K562 (cell line): ENCODE data around the gene SENP7. TPM values are rescaled to one million over a fixed set of nuclear protein-coding genes. Genes with fewer than 3 reads are reported as not detected.
A peak's percentile ranks its signal among the peaks of the same experiment; 100 is the strongest.

Experiments
- ATAC-seq: fragments of 200-7000 bp; cut with Tn5 transposase; 3 replicates; pipeline ENCODE4 v1.9.1; 2020; ENCODE audit warnings: moderate library complexity
- BruUV-seq: library from RNA; stranded (reverse); fragments of 400-500 nt; replicated peaks from 2 replicates; lab custom pipeline; 2021; lab: Mats Ljungman, UMichigan
- CTCF ChIA-PET: fragments of 300-600 bp; formaldehyde crosslinking; extraction: SDS; loops from one replicate; lab custom pipeline; 2021; ENCODE audit warnings: low intra/inter-chr PET ratio; lab: Yijun Ruan, JAX
- POLR2A ChIA-PET: fragments of 300-600, 350-650 bp; sonication (Branson Sonifier 250); formaldehyde crosslinking; extraction: SDS; loops from one replicate; lab custom pipeline; 2021; ENCODE audit warnings: antibody characterized with exemption, inconsistent platforms; lab: Yijun Ruan, JAX
- DNase-seq, 4 experiments: peaks; one replicate each; pipeline versions ENCODE4 v3.0.0 to v3.0.0-alpha.2; 2011 to 2018; ENCODE audit warnings: low spot score in 3 of 4, mixed read lengths in 3 of 4; ENCODE audit errors: extremely low read depth in 1 of 4
- FAIRE-seq: peaks from 2 replicates; lab custom pipeline; 2011; peaks lifted over from hg19 to GRCh38; lab: Jason Lieb, UNC
- H2AFZ ChIP-seq: 2 replicates; pipeline ENCODE4 v1.6.0; 2011; ENCODE audit warnings: low read depth, low read length, control low read depth, inconsistent platforms
- H3K27ac ChIP-seq: fragments of 200-600 bp; 3 replicates; pipeline ENCODE4 v1.8.0; 2011; ENCODE audit warnings: low read depth, mild to moderate bottlenecking, control low read depth, inconsistent platforms, low read length, moderate library complexity, mixed read lengths; ENCODE audit errors: extremely low read depth
- H3K27me3 ChIP-seq, 2 experiments: fragments of 300-600 bp in 1 of 2; 2 replicates in 1 of 2; 3 replicates in 1 of 2; pipeline versions ENCODE4 v1.6.0 to v1.8.0; 2011; ENCODE audit warnings: inconsistent platforms in 2 of 2, low read length in 2 of 2, mild to moderate bottlenecking in 1 of 2, mixed read lengths in 1 of 2, moderate library complexity in 1 of 2; ENCODE audit not compliant: control insufficient read depth in 2 of 2, insufficient read depth in 2 of 2
- H3K36me3 ChIP-seq: fragments of 300-600 bp; 3 replicates; pipeline ENCODE4 v1.8.0; 2011; ENCODE audit warnings: mild to moderate bottlenecking, low read length, inconsistent platforms; ENCODE audit not compliant: control insufficient read depth, insufficient read depth
- H3K4me1 ChIP-seq, 2 experiments: fragments of 200-600 bp in 1 of 2; replicated peaks in 1 of 2; 2 replicates in 1 of 2; 3 replicates in 1 of 2; pipeline versions ENCODE4 v1.5.1 to v1.8.0; 2011; ENCODE audit warnings: inconsistent platforms in 2 of 2, low read length in 2 of 2, mild to moderate bottlenecking in 1 of 2, mixed read lengths in 1 of 2, moderate library complexity in 1 of 2; ENCODE audit not compliant: control insufficient read depth in 2 of 2, insufficient read depth in 2 of 2
- H3K4me2 ChIP-seq: 2 replicates; pipeline ENCODE4 v1.6.1; 2011; ENCODE audit warnings: low read length, control low read depth, inconsistent platforms, mixed read lengths; ENCODE audit not compliant: insufficient read depth
- H3K4me3 ChIP-seq: fragments of 200-600 bp; sonication (generic), shearing (Covaris generic); 2 replicates; pipeline ENCODE4 v1.5.1; 2016; ENCODE audit warnings: control low read depth, inconsistent platforms
- H3K79me2 ChIP-seq: fragments of 200-600 bp; 3 replicates; pipeline ENCODE4 v1.8.0; 2011; ENCODE audit warnings: low read length, inconsistent platforms; ENCODE audit not compliant: control insufficient read depth, insufficient read depth
- H3K9ac ChIP-seq, 2 experiments: 2 replicates each; pipeline versions ENCODE4 v1.6.0 to v1.6.1; 2011; ENCODE audit warnings: low read depth in 2 of 2, low read length in 2 of 2, control low read depth in 1 of 2, inconsistent platforms in 1 of 2, mild to moderate bottlenecking in 1 of 2, mixed read lengths in 1 of 2; ENCODE audit not compliant: insufficient read depth in 1 of 2
- H3K9me1 ChIP-seq: one replicate; pipeline ENCODE4 v1.6.0; 2011; ENCODE audit warnings: inconsistent platforms, mild to moderate bottlenecking, low read length, moderate library complexity; ENCODE audit not compliant: control insufficient read depth, insufficient read depth
- H3K9me3 ChIP-seq: replicated peaks from 2 replicates; pipeline ENCODE4 v1.5.1; 2011; ENCODE audit warnings: low read depth, low read length, inconsistent platforms; ENCODE audit not compliant: control insufficient read depth, insufficient read depth
- H4K20me1 ChIP-seq: replicated peaks from 2 replicates; pipeline ENCODE4 v1.6.1; 2011; ENCODE audit warnings: low read length, inconsistent platforms, mixed read lengths; ENCODE audit not compliant: control insufficient read depth, insufficient read depth
- DIDO1 ChIP-seq: fragments of 450-650 bp; IDR thresholded peaks from 2 replicates; pipeline ENCODE4 v1.6.1; 2016; ENCODE audit warnings: low read depth, missing biosample characterization, missing genetic modification characterization
- FOS ChIP-seq: IDR thresholded peaks from 3 replicates; pipeline ENCODE4 v1.6.1; 2011; ENCODE audit not compliant: insufficient read length; ENCODE audit errors: extremely low read depth
- MAFF ChIP-seq: IDR thresholded peaks from 2 replicates; pipeline ENCODE4 v1.6.1; 2012; ENCODE audit warnings: low read length, improper control_type of control experiment
- MAZ ChIP-seq, 2 experiments: fragments of 450-650 bp in 1 of 2; sonication (generic) in 1 of 2; formaldehyde crosslinking; IDR thresholded peaks in 1 of 2; conservative IDR thresholded peaks in 1 of 2; 2 replicates each; pipeline versions ENCODE4 v1.4.0 to v1.5.0; 2020; ENCODE audit warnings: mild to moderate bottlenecking in 1 of 2, missing genetic modification reagents in 1 of 2
- WGBS: fragments of 100-300 bp; shearing (Covaris generic); methylation state at CpG from one replicate; pipeline ENCODE4 v1.1.6; 2016; ENCODE audit warnings: low coverage, mixed read lengths; ENCODE audit not compliant: insufficient coverage; ENCODE audit errors: missing lambda C conversion rate; 5-methylcytosine and 5-hydroxymethylcytosine counted together
- in situ Hi-C: fragments of 300-500 bp; cut with MboI; formaldehyde crosslinking; loops from 4 replicates; pipeline ENCODE4 v1.15.0; 2018; ENCODE audit warnings: inconsistent platforms, mixed read lengths
- intact Hi-C: fragments of 100-400 bp; cut with micrococcal nuclease; formaldehyde crosslinking; loops from 2 replicates; pipeline ENCODE4 v1.14.2; 2022
- polyA plus RNA-seq, 8 experiments: library from polyadenylated mRNA; depleted of rRNA in 4 of 8; stranded (reverse) in 5 of 8; unstranded in 3 of 8; fragments of >200 nt; fragmentation: Nextera tagmentation in 2 of 8; fragmentation: Illumina TruSeq in 1 of 8; extraction: Ambion mirVana in 2 of 8; extraction: Trizol in 1 of 8; gene quantifications; 2 replicates each; pipeline versions ENCODE4 v1.2.1 to v1.2.3, GENCODE V29; 2011 to 2014; ENCODE audit warnings: inconsistent platforms in 1 of 8, missing spikeins in 1 of 8
- total RNA-seq, 7 experiments: library from RNA; depleted of rRNA in 6 of 7; stranded (reverse); fragments of >200 nt in 6 of 7; fragmentation: Illumina TruSeq in 2 of 7; extraction: Trizol in 2 of 7; gene quantifications; 2 replicates each; pipeline versions ENCODE4 v1.2.1 to v1.2.3, GENCODE V29; 2011 to 2021; ENCODE audit warnings: low replicate concordance in 1 of 7
- TF ChIP-seq, protein P1 (sequence below): conservative IDR thresholded peaks from 2 replicates; pipeline ENCODE4 v1.6.1; 2011; ENCODE audit warnings: low read depth, mild to moderate bottlenecking, low read length; ENCODE audit not compliant: control insufficient read depth
- TF ChIP-seq, protein P2 (sequence below): fragments of 450-650 bp; formaldehyde crosslinking; conservative IDR thresholded peaks from 2 replicates; pipeline ENCODE4 v1.4.0; 2022; ENCODE audit warnings: mild to moderate bottlenecking, missing genetic modification characterization
- TF ChIP-seq, protein P3 (sequence below): IDR thresholded peaks from 3 replicates; pipeline ENCODE4 v1.6.1; 2011; ENCODE audit warnings: borderline replicate concordance, mild to moderate bottlenecking; ENCODE audit not compliant: insufficient read length, insufficient read depth
- TF ChIP-seq, protein P4 (sequence below): fragments of 450-650 bp; IDR thresholded peaks from 2 replicates; pipeline ENCODE4 v1.6.1; 2016; ENCODE audit warnings: borderline replicate concordance

The SENP7 gene
- total and polyA plus RNA-seq, 9 of the 15 experiments (the other 6 are each of a cell fraction or from before 2014, with no cell fraction given) = 4.1 to 21.9 (median 10.7) TPM

GRCh38 chr3:101414121-101414520, 98.9 kb downstream of the SENP7 start:
- TF ChIP-seq, protein P1, sequence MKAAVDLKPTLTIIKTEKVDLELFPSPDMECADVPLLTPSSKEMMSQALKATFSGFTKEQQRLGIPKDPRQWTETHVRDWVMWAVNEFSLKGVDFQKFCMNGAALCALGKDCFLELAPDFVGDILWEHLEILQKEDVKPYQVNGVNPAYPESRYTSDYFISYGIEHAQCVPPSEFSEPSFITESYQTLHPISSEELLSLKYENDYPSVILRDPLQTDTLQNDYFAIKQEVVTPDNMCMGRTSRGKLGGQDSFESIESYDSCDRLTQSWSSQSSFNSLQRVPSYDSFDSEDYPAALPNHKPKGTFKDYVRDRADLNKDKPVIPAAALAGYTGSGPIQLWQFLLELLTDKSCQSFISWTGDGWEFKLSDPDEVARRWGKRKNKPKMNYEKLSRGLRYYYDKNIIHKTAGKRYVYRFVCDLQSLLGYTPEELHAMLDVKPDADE = no peak
- no peak for TF ChIP-seq MAFF
- TF ChIP-seq, protein P2, sequence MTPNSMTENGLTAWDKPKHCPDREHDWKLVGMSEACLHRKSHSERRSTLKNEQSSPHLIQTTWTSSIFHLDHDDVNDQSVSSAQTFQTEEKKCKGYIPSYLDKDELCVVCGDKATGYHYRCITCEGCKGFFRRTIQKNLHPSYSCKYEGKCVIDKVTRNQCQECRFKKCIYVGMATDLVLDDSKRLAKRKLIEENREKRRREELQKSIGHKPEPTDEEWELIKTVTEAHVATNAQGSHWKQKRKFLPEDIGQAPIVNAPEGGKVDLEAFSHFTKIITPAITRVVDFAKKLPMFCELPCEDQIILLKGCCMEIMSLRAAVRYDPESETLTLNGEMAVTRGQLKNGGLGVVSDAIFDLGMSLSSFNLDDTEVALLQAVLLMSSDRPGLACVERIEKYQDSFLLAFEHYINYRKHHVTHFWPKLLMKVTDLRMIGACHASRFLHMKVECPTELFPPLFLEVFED (CRISPR knock-in tag) = no peak
- no peak for TF ChIP-seq DIDO1 (tag)
- no peak for TF ChIP-seq FOS
- TF ChIP-seq, protein P3, sequence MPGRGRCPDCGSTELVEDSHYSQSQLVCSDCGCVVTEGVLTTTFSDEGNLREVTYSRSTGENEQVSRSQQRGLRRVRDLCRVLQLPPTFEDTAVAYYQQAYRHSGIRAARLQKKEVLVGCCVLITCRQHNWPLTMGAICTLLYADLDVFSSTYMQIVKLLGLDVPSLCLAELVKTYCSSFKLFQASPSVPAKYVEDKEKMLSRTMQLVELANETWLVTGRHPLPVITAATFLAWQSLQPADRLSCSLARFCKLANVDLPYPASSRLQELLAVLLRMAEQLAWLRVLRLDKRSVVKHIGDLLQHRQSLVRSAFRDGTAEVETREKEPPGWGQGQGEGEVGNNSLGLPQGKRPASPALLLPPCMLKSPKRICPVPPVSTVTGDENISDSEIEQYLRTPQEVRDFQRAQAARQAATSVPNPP = no peak
- TF ChIP-seq, protein P4, sequence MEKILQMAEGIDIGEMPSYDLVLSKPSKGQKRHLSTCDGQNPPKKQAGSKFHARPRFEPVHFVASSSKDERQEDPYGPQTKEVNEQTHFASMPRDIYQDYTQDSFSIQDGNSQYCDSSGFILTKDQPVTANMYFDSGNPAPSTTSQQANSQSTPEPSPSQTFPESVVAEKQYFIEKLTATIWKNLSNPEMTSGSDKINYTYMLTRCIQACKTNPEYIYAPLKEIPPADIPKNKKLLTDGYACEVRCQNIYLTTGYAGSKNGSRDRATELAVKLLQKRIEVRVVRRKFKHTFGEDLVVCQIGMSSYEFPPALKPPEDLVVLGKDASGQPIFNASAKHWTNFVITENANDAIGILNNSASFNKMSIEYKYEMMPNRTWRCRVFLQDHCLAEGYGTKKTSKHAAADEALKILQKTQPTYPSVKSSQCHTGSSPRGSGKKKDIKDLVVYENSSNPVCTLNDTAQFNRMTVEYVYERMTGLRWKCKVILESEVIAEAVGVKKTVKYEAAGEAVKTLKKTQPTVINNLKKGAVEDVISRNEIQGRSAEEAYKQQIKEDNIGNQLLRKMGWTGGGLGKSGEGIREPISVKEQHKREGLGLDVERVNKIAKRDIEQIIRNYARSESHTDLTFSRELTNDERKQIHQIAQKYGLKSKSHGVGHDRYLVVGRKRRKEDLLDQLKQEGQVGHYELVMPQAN = no peak
- no peak for TF ChIP-seq MAZ (CRISPR knock-in tag; conservative IDR thresholded peaks at IDR 0.05 in 1 of 2, IDR thresholded peaks at IDR 0.05 in 1 of 2)
- no TSS peak for BruUV-seq
- peak; percentile 33; the same call in 2 of the 3 replicates for ATAC-seq
- Histone ChIP-seq H3K27me3 (no peaks in the 10 kb centered on the region), H3K4me2 (no peak overlapping the region), H3K4me3 (no peak overlapping the region), H2AFZ (no peak overlapping the region), H3K4me1 (no peaks in the 10 kb centered on the region; a peak in 1 of 5 replicates), H3K9ac (no peak overlapping the region), H3K9me3 (no peaks in the 10 kb centered on the region; the same call in 1 of the 2 replicates), H3K79me2 (peaks cover 2% of the 10 kb centered on the region; the same call in 1 of the 3 replicates), H4K20me1 (no peaks in the 10 kb centered on the region), H3K36me3 (peaks cover 4% of the 10 kb centered on the region; the same call in 2 of the 3 replicates), H3K9me1 (no peaks in the 10 kb centered on the region), H3K27ac (no peak overlapping the region)
- DNase-seq = no peak
- POLR2A ChIA-PET = interaction anchor here (0.7 to 0.8 kb wide), 2 partner anchors 13 to 53 kb away, joined by 3 to 6 read pairs; no protein-coding TSS in a partner anchor
- CTCF ChIA-PET = no interaction called here
- in situ Hi-C loops = no loop called here
- intact Hi-C loops = no loop called here
- 68% methylated on average over 6 of the region's 6 CpGs for WGBS
- FAIRE-seq = no peak
